HG03196 (cell line): ENCODE measurements around the gene LPP.

Experiments
- ATAC-seq: cut with Tn5 transposase; IDR thresholded peaks from one replicate; pipeline ENCODE4 v1.9.1; 2021; ENCODE audit not compliant: unreplicated experiment

LPP gene

GRCh38 chr3:188196232-188196990, 42.5 kb downstream of the LPP start:
- no peak for ATAC-seq

DNA sequence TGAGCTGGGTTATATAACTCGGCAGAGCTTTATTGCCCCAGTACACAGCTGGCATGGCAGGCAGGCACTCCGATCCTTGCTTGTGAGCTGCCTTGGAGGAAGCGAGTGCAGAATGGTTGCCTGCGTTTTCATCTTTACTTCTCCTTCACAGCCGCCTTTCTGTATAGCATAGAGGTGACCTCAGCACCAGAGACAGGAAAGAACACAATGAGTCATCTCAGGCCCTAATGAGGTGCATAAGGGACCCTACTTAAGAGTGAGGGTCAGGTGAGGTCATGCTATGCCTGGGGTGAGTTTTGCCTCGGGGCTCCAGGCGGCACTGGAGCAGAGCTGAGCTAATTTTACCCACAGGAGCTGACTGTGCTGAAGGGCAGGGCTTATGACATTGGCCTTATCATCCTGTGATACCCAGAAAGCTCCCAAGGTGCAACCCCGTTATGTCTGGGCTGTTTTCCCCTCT, 43.5 kb downstream of the LPP start:
- no peak for ATAC-seq

GRCh38 chr3:188198001-188198400, 44.0 kb downstream of the LPP start:
- no peak for ATAC-seq

GRCh38 chr3:188198760-188199327, 44.9 kb downstream of the LPP start:
- ATAC-seq: no peak

DNA sequence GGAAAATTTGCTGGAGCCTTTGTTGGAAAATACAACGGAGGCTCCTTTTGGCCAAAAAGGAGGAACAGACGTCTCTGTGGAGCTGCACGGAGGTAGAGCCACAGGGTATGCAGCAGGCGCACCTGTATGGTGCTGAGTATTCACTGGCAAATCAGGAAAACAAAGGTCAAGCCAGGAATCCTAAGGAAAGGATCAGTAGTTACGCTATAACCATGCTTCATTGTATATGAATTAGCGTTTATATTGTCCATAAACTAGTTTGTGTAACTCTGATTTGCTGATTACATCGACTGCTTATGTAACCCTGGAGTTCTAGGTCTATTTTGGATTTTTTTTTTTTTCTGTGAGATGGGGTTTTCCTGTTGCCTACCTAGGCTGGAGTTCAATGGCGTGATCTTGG, 45.4 kb downstream of the LPP start:
- no peak for ATAC-seq

- no peak for ATAC-seq
Measured at GRCh38 chr3:188200481-188200880, 46.5 kb downstream of the LPP start.

GRCh38 chr3:188202358-188203138, 48.6 kb downstream of the LPP start:
- no peak for ATAC-seq

DNA sequence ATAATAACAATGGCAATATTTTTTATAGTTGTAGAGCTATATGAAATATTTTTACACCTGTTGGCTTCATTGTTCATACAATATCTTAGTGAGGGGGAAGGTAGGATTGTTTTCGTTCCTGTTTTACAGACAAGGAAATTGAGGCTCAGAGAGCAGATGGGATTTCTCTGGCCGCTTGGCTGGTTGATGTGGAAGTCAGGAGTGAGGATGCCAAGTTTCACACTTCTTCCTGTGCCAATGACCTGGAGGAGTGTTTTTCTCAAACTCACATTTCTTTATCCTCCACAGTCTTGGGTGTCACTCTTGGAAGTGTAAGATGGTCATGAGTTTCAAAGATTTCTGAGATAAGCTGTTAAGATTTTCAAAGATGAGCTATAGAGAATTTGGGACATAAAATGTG, 50.6 kb downstream of the LPP start:
- no peak for ATAC-seq

- no peak for ATAC-seq
Measured at GRCh38 chr3:188205992-188206416, 52.0 kb downstream of the LPP start.

DNA sequence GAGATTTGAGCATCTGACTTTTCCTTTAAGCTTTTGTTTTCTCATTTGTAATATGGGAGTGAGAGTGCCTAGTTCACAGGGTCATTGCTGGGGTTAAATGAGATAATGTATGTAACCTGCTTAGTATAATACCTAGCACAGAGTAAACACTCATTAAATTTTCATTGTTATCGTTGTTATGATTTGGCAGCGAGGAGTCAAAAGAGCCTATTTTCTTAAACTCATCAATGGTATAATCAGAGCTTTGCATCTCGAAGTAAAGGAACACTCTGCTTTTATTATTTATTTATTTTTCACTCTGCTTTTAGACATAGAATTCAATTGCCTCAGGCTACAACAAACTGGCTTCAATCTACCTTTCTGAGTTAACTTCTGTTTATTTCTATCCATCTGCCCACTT, 52.8 kb downstream of the LPP start:
- ATAC-seq: no peak

DNA sequence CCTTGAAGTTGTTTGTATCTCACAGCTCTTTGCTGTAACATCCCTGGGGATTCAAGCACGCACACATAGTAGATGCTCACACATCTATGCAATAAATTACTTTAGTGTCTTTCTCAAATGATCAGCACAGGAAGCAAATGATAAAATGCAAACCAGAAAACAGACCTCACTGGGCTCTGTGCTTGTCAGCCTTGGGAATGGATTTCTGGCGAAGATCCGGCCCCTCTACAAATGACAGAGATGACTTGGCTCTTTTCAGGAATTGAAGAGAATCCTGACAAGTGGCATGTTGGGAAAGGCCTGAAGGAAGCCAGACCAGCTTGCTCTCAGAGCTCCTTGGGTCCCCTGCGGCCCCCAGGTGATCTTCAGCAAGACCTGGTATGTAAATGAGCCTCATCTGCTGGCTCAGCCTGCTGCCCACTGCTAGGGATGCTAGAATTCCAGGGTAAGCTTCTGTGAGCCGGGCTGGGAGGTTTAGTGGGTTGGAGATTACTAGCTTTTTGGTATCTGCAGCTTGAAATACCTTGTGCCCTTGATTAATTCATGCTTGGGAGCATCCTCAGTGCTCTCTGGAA, 54.1 kb downstream of the LPP start:
- ATAC-seq: no peak

DNA sequence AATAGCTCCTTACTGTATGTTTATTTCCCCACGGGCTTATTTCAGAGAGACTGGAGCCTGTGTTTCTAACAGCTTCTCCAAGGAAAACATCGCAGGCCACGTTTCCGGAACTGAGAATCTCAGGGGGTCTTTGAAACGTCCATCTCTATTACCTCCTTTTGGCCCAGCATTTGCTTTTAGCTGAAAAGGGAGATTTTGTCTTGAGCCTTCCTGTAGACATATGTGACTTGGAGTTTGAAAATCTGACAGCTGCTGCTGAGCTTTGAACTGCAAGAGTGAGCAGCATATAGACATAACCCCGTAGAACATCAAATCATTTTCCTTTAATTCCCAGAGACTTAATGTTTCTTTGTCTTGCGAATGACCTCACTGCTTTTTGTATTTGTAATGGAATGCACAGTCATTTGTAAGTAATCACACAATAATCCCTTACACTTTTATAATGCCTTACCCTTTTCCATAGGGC, 54.6 kb downstream of the LPP start:
- no peak for ATAC-seq

- no peak for ATAC-seq
Measured at GRCh38 chr3:188209034-188209433, 55.1 kb downstream of the LPP start.

DNA sequence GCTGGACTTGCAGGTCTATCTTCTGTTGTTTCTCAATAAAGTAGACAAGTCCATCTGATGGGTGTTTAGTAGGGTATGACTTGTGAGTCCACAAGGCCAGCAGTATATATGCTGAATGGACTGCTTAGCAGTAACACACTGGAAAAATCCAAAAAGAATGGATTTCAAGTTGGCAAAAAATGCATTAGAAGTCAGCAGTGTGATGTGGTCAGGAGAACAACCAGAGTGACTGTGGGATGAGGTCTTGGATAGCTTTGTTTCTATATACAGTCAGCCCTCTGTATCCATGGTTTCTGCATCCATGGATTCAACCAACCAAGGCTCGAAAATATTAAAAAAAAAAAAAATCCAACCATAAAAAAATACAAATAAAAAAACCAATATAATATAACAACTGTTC, 55.8 kb downstream of the LPP start:
- no peak for ATAC-seq

DNA sequence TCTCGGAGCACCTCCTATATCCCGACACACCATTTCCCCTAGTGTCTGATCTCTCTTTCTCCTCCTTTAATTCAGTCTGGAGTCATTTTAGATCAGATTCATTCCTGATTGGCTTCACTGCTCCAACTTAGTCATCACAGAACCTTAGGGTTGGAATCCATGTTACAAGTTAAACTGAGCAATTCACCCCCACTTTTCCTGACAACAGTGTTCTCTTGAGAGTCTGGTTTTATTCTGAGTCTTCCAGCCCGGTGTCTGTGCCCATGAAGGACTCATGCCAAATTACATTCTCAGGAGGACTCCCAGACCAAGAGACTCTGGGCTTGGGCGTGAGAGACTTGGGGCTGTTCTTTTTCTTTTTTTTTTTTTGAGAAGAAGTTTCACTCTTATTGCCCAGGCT, 57.5 kb downstream of the LPP start:
- no peak for ATAC-seq

DNA sequence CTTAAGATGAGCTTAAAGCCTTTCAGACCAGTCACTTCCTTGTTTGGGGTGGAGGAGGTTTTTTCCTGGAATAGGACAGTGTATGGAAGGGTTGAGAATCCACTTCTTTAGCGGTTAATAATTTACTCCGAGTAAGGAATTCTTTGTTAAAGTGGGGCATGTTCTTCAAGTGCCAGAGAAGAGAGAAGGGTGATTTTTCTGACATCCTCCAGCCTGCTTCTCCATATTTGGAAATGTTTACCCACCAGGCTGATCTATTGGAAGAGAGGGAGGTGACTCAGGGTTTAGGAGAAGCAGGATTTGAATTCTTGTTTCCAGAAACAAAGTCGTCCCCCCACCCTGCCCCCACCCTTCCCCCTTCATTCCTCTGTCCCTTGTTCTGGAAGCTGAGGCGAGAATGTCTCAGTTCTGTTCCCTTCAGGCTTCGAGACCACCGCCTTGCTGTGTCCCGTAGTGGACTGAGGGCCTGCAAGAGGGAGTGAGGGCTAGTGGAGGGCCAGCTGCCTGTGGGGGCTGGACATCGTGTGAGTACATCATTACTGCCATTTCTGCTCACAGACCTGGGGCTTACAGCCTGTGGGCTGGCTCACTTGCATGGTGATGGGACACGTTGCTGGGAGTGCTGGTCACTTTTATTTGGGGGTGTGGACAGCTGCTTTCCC, 58.5 kb downstream of the LPP start:
- no peak for ATAC-seq

- no peak for ATAC-seq
Measured at GRCh38 chr3:188214442-188214841, 60.5 kb downstream of the LPP start.

GRCh38 chr3:188215129-188215528, 61.2 kb downstream of the LPP start:
- ATAC-seq: no peak

DNA sequence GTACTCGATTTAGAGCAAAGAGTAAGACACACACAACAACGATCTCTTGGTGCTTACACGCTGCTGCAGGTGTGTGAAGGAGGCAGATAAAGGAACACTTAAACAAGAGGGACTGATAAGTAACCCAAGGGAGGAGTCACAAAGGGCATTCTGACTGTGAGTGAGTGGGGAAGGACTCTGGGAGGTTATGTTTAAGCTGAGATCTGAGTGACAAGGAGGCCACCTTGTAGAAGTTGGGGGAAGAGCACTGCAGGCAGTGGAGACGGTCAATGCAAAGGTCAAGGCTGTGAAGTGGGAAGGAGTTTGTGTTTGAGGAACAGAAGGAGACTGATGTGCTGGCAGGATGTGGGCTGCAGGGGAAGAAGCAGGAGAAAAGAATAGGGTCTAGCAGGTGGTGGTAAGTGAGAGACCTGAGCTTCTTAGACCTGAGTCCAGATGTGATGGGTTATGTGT, 63.1 kb downstream of the LPP start:
- no peak for ATAC-seq

DNA sequence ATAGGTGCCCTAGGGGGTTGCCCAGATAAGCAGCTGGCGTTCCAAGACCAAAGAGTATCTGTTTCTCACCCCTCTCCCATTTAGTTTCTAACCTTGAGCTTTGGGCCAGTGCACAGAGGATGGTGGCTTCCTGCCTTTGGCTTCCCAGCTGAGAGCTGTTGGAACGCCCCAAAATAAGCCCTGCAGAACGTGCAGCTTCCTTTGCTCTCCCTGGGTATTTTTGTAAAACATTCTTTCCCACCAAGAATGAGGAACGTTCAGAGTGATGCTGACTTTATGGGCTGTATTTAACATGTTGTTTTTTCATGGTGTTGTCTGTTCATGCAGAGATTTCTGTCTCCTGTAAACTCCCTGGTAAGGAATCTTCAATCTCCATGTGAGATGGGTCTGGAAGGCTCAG, 63.8 kb downstream of the LPP start:
- ATAC-seq: no peak

DNA sequence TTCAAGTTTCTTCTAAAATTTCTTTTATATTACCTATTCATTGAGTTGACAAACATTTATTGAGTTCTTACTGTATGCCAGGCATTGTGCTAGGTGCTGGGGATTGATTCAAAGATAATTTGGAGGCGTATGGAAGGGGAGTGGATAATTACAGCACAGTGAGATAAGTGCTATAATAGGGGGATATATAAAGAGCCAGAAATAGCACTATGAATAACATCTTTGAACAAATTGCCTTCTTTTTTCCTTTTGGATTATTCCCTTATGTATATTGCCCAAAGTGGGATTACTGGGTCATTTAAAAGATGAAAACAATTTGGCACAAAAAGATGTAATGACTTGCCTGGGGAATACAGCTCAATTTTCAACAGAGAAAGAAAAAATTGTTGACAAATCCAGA, 64.6 kb downstream of the LPP start:
- no peak for ATAC-seq
